Measurements from ENCODE around the gene ERAP2. TPM values are rescaled to one million over a fixed set of nuclear protein-coding genes. Genes with fewer than 3 reads are reported as not detected.

Gene ERAP2
- polyA plus RNA-seq, 1 donor (not counting 4 experiments of a cell fraction or from before 2014, with no cell fraction given) = 41.0 TPM

GRCh38 chr5:96911139-96911538, 34.8 kb downstream of the ERAP2 start:
- dilution Hi-C loops (cut with MboI; ENCODE audit: extremely low pct_ligation_motif_present, low sequenced_read_pairs) = no loop called here
- Histone ChIP-seq H4K20me1 (ENCODE audit: control insufficient read depth, extremely low read depth, insufficient read depth, low read length) (no peaks in the 10 kb centered on the region), H3K9me3 (ENCODE audit: control insufficient read depth, low read depth, low read length) (no peaks in the 10 kb centered on the region), H3K4me1 (ENCODE audit: control insufficient read depth, extremely low read depth, insufficient read depth, low read length) (no peaks in the 10 kb centered on the region), H3K79me2 (ENCODE audit: control insufficient read depth, insufficient read depth, low read length) (no peaks in the 10 kb centered on the region), H3K36me3 (ENCODE audit: control insufficient read depth in 2 of 2, extremely low read depth in 1 of 2, insufficient read depth in 2 of 2, low read length in 2 of 2) (peaks cover 0 to 2% of the 10 kb centered on the region in 2 experiments), H2AFZ (ENCODE audit: control insufficient read depth, low read length) (no peak overlapping the region), H3K27me3 (ENCODE audit: control insufficient read depth, extremely low read depth, insufficient read depth, low read length) (no peaks in the 10 kb centered on the region), H3K9me1 (ENCODE audit: control insufficient read depth, extremely low read depth, insufficient read depth, low read length) (no peaks in the 10 kb centered on the region), H3K9ac (ENCODE audit: control insufficient read depth, extremely low read depth, insufficient read depth, low read length) (no peak overlapping the region), H3K4me2 (ENCODE audit: control insufficient read depth, extremely low read depth, insufficient read depth, low read depth, low read length) (no peak overlapping the region), H3K4me3 (ENCODE audit: control insufficient read depth in 2 of 3, extremely low read depth in 1 of 3, insufficient read depth in 2 of 3, low read depth in 1 of 3, low read length in 3 of 3) (no peak overlapping the region), H3K27ac (ENCODE audit: control insufficient read depth, insufficient read depth, low read length) (no peak overlapping the region)
- TF ChIP-seq EZH2 (IDR thresholded peaks at IDR 0.05; ENCODE audit: low read length) = no peak
- no peak for TF ChIP-seq CTCF (optimal IDR thresholded peaks at IDR 0.05 in 1 of 3, IDR thresholded peaks at IDR 0.05 in 1 of 3, conservative IDR thresholded peaks at IDR 0.05 in 1 of 3; ENCODE audit: extremely low read depth in 1 of 3, insufficient read depth in 2 of 3, low read length in 3 of 3)
- no peak for FAIRE-seq
- DNase-seq (ENCODE audit: low read depth, low spot score) = no peak

DNA sequence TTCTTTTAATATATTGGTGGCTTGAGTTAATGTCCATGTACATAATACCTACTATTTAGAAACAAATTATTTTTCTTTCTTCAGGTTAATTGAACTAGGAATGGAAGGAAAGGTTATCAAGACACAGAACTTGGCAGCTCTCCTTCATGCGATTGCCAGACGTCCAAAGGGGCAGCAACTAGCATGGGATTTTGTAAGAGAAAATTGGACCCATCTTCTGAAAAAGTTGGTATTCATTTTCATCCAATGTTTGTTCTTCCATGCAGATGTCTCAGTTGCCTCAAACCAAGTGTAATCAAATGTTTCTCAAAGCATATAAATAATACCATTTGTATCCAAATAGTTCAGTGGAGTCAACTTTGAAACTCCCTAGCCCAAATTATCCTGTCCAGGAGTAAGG, 36.9 kb downstream of the ERAP2 start:
- dilution Hi-C loops (cut with MboI; ENCODE audit: extremely low pct_ligation_motif_present, low sequenced_read_pairs) = no loop called here
- Histone ChIP-seq H4K20me1 (ENCODE audit: control insufficient read depth, extremely low read depth, insufficient read depth, low read length) (no peaks in the 10 kb centered on the region), H3K9me1 (ENCODE audit: control insufficient read depth, extremely low read depth, insufficient read depth, low read length) (no peaks in the 10 kb centered on the region), H3K27me3 (ENCODE audit: control insufficient read depth, extremely low read depth, insufficient read depth, low read length) (no peaks in the 10 kb centered on the region), H3K9ac (ENCODE audit: control insufficient read depth, extremely low read depth, insufficient read depth, low read length) (no peak overlapping the region), H3K36me3 (ENCODE audit: control insufficient read depth in 2 of 2, extremely low read depth in 1 of 2, insufficient read depth in 2 of 2, low read length in 2 of 2) (peaks cover 2% of the 10 kb centered on the region in 2 experiments), H3K4me3 (ENCODE audit: control insufficient read depth in 2 of 3, extremely low read depth in 1 of 3, insufficient read depth in 2 of 3, low read depth in 1 of 3, low read length in 3 of 3) (no peak overlapping the region), H3K27ac (ENCODE audit: control insufficient read depth, insufficient read depth, low read length) (no peak overlapping the region), H3K4me2 (ENCODE audit: control insufficient read depth, extremely low read depth, insufficient read depth, low read depth, low read length) (no peak overlapping the region), H3K79me2 (ENCODE audit: control insufficient read depth, insufficient read depth, low read length) (no peaks in the 10 kb centered on the region), H2AFZ (ENCODE audit: control insufficient read depth, low read length) (no peak overlapping the region), H3K4me1 (ENCODE audit: control insufficient read depth, extremely low read depth, insufficient read depth, low read length) (no peaks in the 10 kb centered on the region), H3K9me3 (ENCODE audit: control insufficient read depth, low read depth, low read length) (no peaks in the 10 kb centered on the region)
- TF ChIP-seq EZH2 (IDR thresholded peaks at IDR 0.05; ENCODE audit: low read length) (no peak), CTCF (optimal IDR thresholded peaks at IDR 0.05 in 1 of 3, IDR thresholded peaks at IDR 0.05 in 1 of 3, conservative IDR thresholded peaks at IDR 0.05 in 1 of 3; ENCODE audit: extremely low read depth in 1 of 3, insufficient read depth in 2 of 3, low read length in 3 of 3) (no peak)
- FAIRE-seq = no peak
- no peak for DNase-seq (ENCODE audit: low read depth, low spot score)
